PC-9 (cell line): Measurements from ENCODE around the gene CAST. TPM values are rescaled to one million over a fixed set of nuclear protein-coding genes. Genes with fewer than 3 reads are reported as not detected.

Source experiments
- BruUV-seq: library from RNA; stranded (reverse); fragments of 400-500 nt; replicated peaks from 2 replicates; lab custom pipeline; 2021; lab: Mats Ljungman, UMichigan
- CTCF ChIA-PET: fragments of 300-600 bp; sonication (Branson Sonifier 250); formaldehyde crosslinking; loops from one replicate; lab custom pipeline; 2022; ENCODE audit warnings: antibody characterized with exemption; lab: Charles Lee
- POLR2A ChIA-PET: fragments of 300-600 bp; sonication (Branson Sonifier 250); formaldehyde crosslinking; loops from one replicate; lab custom pipeline; 2022; ENCODE audit warnings: antibody characterized with exemption; ENCODE audit not compliant: unreplicated experiment; lab: Charles Lee
- DNase-seq, 2 experiments: peaks; one replicate each; pipeline versions ENCODE4 v3.0.0 to v3.0.0-alpha.2; 2015 to 2022; ENCODE audit warnings: mixed read lengths in 1 of 2
- H2AFZ ChIP-seq: fragments of 200-600 bp; sonication (generic); 2 replicates; pipeline ENCODE4 v1.8.1; 2017; ENCODE audit warnings: antibody characterized with exemption
- H3F3A ChIP-seq: fragments of 200-600 bp; sonication (generic); 2 replicates; pipeline ENCODE4 v1.8.1; 2017; ENCODE audit warnings: antibody characterized with exemption, mild to moderate bottlenecking, low read depth; ENCODE audit not compliant: insufficient read depth
- H3K27ac ChIP-seq: fragments of 200-600 bp; sonication (generic); 2 replicates; pipeline ENCODE4 v1.6.1; 2016; ENCODE audit warnings: mixed run types
- H3K27me3 ChIP-seq: fragments of 200-600 bp; sonication (generic); 2 replicates; pipeline ENCODE4 v1.6.1; 2016; ENCODE audit warnings: low read depth, mixed run types; ENCODE audit not compliant: insufficient read depth
- H3K36me3 ChIP-seq: fragments of 200-600 bp; sonication (generic); 2 replicates; pipeline ENCODE4 v1.6.1; 2016; ENCODE audit warnings: low read depth, mixed run types
- H3K4me1 ChIP-seq: fragments of 200-600 bp; sonication (generic); replicated peaks from 2 replicates; pipeline ENCODE4 v1.6.1; 2016; ENCODE audit warnings: mixed run types; ENCODE audit not compliant: insufficient read depth
- H3K4me2 ChIP-seq: fragments of 200-600 bp; sonication (generic); 2 replicates; pipeline ENCODE4 v1.6.1; 2017; ENCODE audit warnings: mixed run types
- H3K4me3 ChIP-seq: fragments of 200-600 bp; sonication (generic); 2 replicates; pipeline ENCODE4 v1.6.1; 2016; ENCODE audit warnings: mixed run types
- H3K79me2 ChIP-seq: fragments of 200-600 bp; sonication (generic); 2 replicates; pipeline ENCODE4 v1.6.1; 2017; ENCODE audit warnings: low read depth, mixed run types
- H3K9me2 ChIP-seq: fragments of 200-600 bp; sonication (generic); 2 replicates; pipeline ENCODE4 v1.8.1; 2017; ENCODE audit warnings: mild to moderate bottlenecking; ENCODE audit not compliant: insufficient read depth
- H3K9me3 ChIP-seq: fragments of 200-600 bp; sonication (generic); 2 replicates; pipeline ENCODE4 v1.8.1; 2016; ENCODE audit warnings: low read depth; ENCODE audit not compliant: insufficient read depth
- H4K20me1 ChIP-seq: fragments of 200-600 bp; sonication (generic); 2 replicates; pipeline ENCODE4 v1.8.1; 2017; ENCODE audit not compliant: insufficient read depth
- CTCF ChIP-seq: fragments of 200-600 bp; sonication (generic); conservative IDR thresholded peaks from 2 replicates; pipeline ENCODE4 v1.6.1; 2017; ENCODE audit warnings: mixed run types, antibody characterized with exemption, mild to moderate bottlenecking, moderate library complexity
- EZH2 ChIP-seq: fragments of 200-600 bp; sonication (generic); IDR thresholded peaks from 2 replicates; pipeline ENCODE4 v1.8.0; 2017; ENCODE audit warnings: antibody characterized with exemption, low read depth
- intact Hi-C: fragments of 100-400 bp; cut with micrococcal nuclease; formaldehyde crosslinking; loops from one replicate; pipeline ENCODE4 v1.10.0; 2022; ENCODE audit not compliant: unreplicated experiment
- total RNA-seq: library from RNA; stranded (reverse); gene quantifications from 2 replicates; pipeline ENCODE4 v1.2.3, GENCODE V29; 2021

The CAST gene
- total RNA-seq, 1 experiment from 2014 or later: 289 TPM

GRCh38 chr5:96809921-96810320 is 147.7 kb downstream of the CAST start:
- no peak for TF ChIP-seq CTCF
- no peak for TF ChIP-seq EZH2
- no peaks in the 10 kb centered on the region for H4K20me1 ChIP-seq
- peaks cover 9% of the 10 kb centered on the region; the same call in 1 of the 2 replicates for H3K4me1 ChIP-seq
- DNase-seq: no peak
- ChIA-PET CTCF (no interaction called here), POLR2A (no interaction called here)
- no peak overlapping the region for H3K4me2 ChIP-seq
- no peak overlapping the region for H3K27ac ChIP-seq
- H3K9me3 ChIP-seq: no peaks in the 10 kb centered on the region
- intact Hi-C loops: loop anchor here (2.0 to 5.0 kb wide), 2 partner anchors 67 to 125 kb away; partner anchors contain the start of gene ERAP2
- no peaks in the 10 kb centered on the region for H3K27me3 ChIP-seq
- no peaks in the 10 kb centered on the region for H3K36me3 ChIP-seq
- H3K79me2 ChIP-seq: no peaks in the 10 kb centered on the region
- H3K9me2 ChIP-seq: no peaks in the 10 kb centered on the region
- no TSS peak for BruUV-seq
- H2AFZ ChIP-seq: no peak overlapping the region
- no peaks in the 10 kb centered on the region for H3F3A ChIP-seq
- no peak overlapping the region for H3K4me3 ChIP-seq

GRCh38 chr5:96812851-96813250 is 150.7 kb downstream of the CAST start:
- intact Hi-C loops: no loop called here
- Histone ChIP-seq H3K9me3 (no peaks in the 10 kb centered on the region), H3K4me3 (no peak overlapping the region), H3K27ac (no peak overlapping the region), H3K4me2 (no peak overlapping the region), H4K20me1 (no peaks in the 10 kb centered on the region), H3K27me3 (no peaks in the 10 kb centered on the region), H2AFZ (no peak overlapping the region), H3K4me1 (0 out of 2 replicates have a peak, but pooled peaks cover 4% of the 10 kb centered on the region), H3F3A (no peaks in the 10 kb centered on the region), H3K79me2 (no peaks in the 10 kb centered on the region), H3K9me2 (no peaks in the 10 kb centered on the region), H3K36me3 (no peaks in the 10 kb centered on the region)
- TF ChIP-seq CTCF: no peak
- no peak for TF ChIP-seq EZH2
- POLR2A ChIA-PET: no interaction called here
- DNase-seq: no peak
- CTCF ChIA-PET: interaction anchor here (0.6 kb wide), 1 partner anchor 286 kb away, joined by 3 read pairs; no protein-coding TSS in a partner anchor
- no TSS peak for BruUV-seq

GRCh38 chr5:96814041-96814440 is 151.9 kb downstream of the CAST start:
- Histone ChIP-seq H3K9me3 (no peaks in the 10 kb centered on the region), H3F3A (no peaks in the 10 kb centered on the region), H3K4me2 (no peak overlapping the region), H3K4me3 (no peak overlapping the region), H3K9me2 (no peaks in the 10 kb centered on the region), H2AFZ (no peak overlapping the region), H3K4me1 (no peaks in the 10 kb centered on the region), H4K20me1 (no peaks in the 10 kb centered on the region), H3K27me3 (no peaks in the 10 kb centered on the region), H3K79me2 (no peaks in the 10 kb centered on the region), H3K36me3 (no peaks in the 10 kb centered on the region), H3K27ac (no peak overlapping the region)
- no TSS peak for BruUV-seq
- intact Hi-C loops: no loop called here
- TF ChIP-seq EZH2 (no peak), CTCF (no peak)
- no peak for DNase-seq
- ChIA-PET CTCF (no interaction called here), POLR2A (no interaction called here)
